Kidney capillary endothelial cell (primary cell): ENCODE results near the gene PTPRT.

Experiments used
- DNase-seq: peaks from one replicate; pipeline ENCODE4 v3.0.0-alpha.2; 2018; ENCODE audit warnings: low spot score

Gene PTPRT

GRCh38 chr20:43189554-43190331, at the start of gene PTPRT:
Gene PTPRT, minus strand, starts transcription at chr20:43189906. Its CDS starts 173 bp downstream, at chr20:43189733.
- DNase-seq: no peak

GRCh38 chr20:43238833-43239232, 49.1 kb upstream of the PTPRT start:
- no peak for DNase-seq

- DNase-seq: no peak
These were observed 48.6 kb upstream of the PTPRT start for GRCh38 chr20:43238266-43238665.

GRCh38 chr20:43237651-43238168, 48.0 kb upstream of the PTPRT start:
- DNase-seq: no peak

GRCh38 chr20:43235998-43236397, 46.3 kb upstream of the PTPRT start:
- no peak for DNase-seq

- DNase-seq: no peak
These were observed 42.1 kb upstream of the PTPRT start for GRCh38 chr20:43231829-43232228.

GRCh38 chr20:43229696-43230095, 40.0 kb upstream of the PTPRT start:
- no peak for DNase-seq

GRCh38 chr20:43220612-43221011, 30.9 kb upstream of the PTPRT start:
- DNase-seq: no peak

GRCh38 chr20:43210901-43211300, 21.2 kb upstream of the PTPRT start:
- no peak for DNase-seq

GRCh38 chr20:43209831-43210230, 20.1 kb upstream of the PTPRT start:
- DNase-seq: no peak

- DNase-seq: no peak
These were observed 16.0 kb upstream of the PTPRT start for GRCh38 chr20:43205699-43206098.

GRCh38 chr20:43202100-43202499, 12.4 kb upstream of the PTPRT start:
- no peak for DNase-seq

- DNase-seq: no peak
These were observed 8.9 kb upstream of the PTPRT start for GRCh38 chr20:43198607-43199006.

GRCh38 chr20:43196243-43196642, 6.5 kb upstream of the PTPRT start:
- DNase-seq: no peak

GRCh38 chr20:43194137-43194536, 4.4 kb upstream of the PTPRT start:
- DNase-seq: no peak

- no peak for DNase-seq
These were observed 3.7 kb upstream of the PTPRT start for GRCh38 chr20:43193443-43193842.

GRCh38 chr20:43191946-43192863, 2.5 kb upstream of the PTPRT start:
- DNase-seq: no peak

- DNase-seq: no peak
These were observed 1.4 kb upstream of the PTPRT start for GRCh38 chr20:43191143-43191542.

- no peak for DNase-seq
These were observed 737 bp upstream of the PTPRT start for GRCh38 chr20:43190332-43190953.

GRCh38 chr20:43188861-43189553, 699 bp downstream of the PTPRT start:
- no peak for DNase-seq

GRCh38 chr20:43188234-43188653, 1.5 kb downstream of the PTPRT start:
- no peak for DNase-seq
